Superior temporal gyrus (tissue), 1 donor: ENCODE measurements around the gene NRG2.
A peak's percentile ranks its signal among the peaks of the same experiment; 100 is the strongest.

Experiments
- DNase-seq: peaks from one replicate; pipeline ENCODE4 v3.0.0-alpha.2; 2016; ENCODE audit errors: extremely low spot score

Gene NRG2

GRCh38 chr5:139904816-139905661 lies 138.1 kb downstream of the NRG2 start:
- peak; percentile 28 for DNase-seq

GRCh38 chr5:139904566-139904815 lies 138.6 kb downstream of the NRG2 start:
- no peak for DNase-seq

- peak; percentile 47 for DNase-seq
These were observed 139.1 kb downstream of the NRG2 start for GRCh38 chr5:139903795-139904565.

GRCh38 chr5:139903450-139903794 lies 139.7 kb downstream of the NRG2 start:
- DNase-seq, result peak; percentile 16

- DNase-seq, result no peak
These were observed 141.1 kb downstream of the NRG2 start for GRCh38 chr5:139901986-139902385.

- no peak for DNase-seq
These were observed 141.9 kb downstream of the NRG2 start for GRCh38 chr5:139901251-139901575.

GRCh38 chr5:139900546-139901250 lies 142.4 kb downstream of the NRG2 start:
- no peak for DNase-seq

- DNase-seq, result no peak
These were observed 144.1 kb downstream of the NRG2 start for GRCh38 chr5:139898981-139899380.

GRCh38 chr5:139897982-139898381 lies 145.1 kb downstream of the NRG2 start:
- no peak for DNase-seq

GRCh38 chr5:139897342-139897741 lies 145.8 kb downstream of the NRG2 start:
- DNase-seq, result no peak

GRCh38 chr5:139896718-139897117 lies 146.4 kb downstream of the NRG2 start:
- DNase-seq, result no peak

GRCh38 chr5:139895647-139896046 lies 147.5 kb downstream of the NRG2 start:
- peak; percentile 13 for DNase-seq

GRCh38 chr5:139895046-139895445 lies 148.1 kb downstream of the NRG2 start:
- DNase-seq, result no peak

GRCh38 chr5:139893873-139894272 lies 149.2 kb downstream of the NRG2 start:
- no peak for DNase-seq

- no peak for DNase-seq
These were observed 153.7 kb downstream of the NRG2 start for GRCh38 chr5:139889410-139889809.

GRCh38 chr5:139888370-139888769 lies 154.7 kb downstream of the NRG2 start:
- DNase-seq, result no peak

- DNase-seq, result no peak
These were observed 156.9 kb downstream of the NRG2 start for GRCh38 chr5:139886213-139886612.

GRCh38 chr5:139885857-139886208 lies 157.3 kb downstream of the NRG2 start:
- no peak for DNase-seq

- DNase-seq, result no peak
These were observed 157.8 kb downstream of the NRG2 start for GRCh38 chr5:139885172-139885856.

- no peak for DNase-seq
These were observed 158.4 kb downstream of the NRG2 start for GRCh38 chr5:139884734-139885133.

- DNase-seq, result no peak
These were observed 159.0 kb downstream of the NRG2 start for GRCh38 chr5:139884144-139884543.

GRCh38 chr5:139882961-139883539 lies 160.0 kb downstream of the NRG2 start:
- no peak for DNase-seq
